Measurements from ENCODE around the gene OPCML.

The OPCML gene

DNA sequence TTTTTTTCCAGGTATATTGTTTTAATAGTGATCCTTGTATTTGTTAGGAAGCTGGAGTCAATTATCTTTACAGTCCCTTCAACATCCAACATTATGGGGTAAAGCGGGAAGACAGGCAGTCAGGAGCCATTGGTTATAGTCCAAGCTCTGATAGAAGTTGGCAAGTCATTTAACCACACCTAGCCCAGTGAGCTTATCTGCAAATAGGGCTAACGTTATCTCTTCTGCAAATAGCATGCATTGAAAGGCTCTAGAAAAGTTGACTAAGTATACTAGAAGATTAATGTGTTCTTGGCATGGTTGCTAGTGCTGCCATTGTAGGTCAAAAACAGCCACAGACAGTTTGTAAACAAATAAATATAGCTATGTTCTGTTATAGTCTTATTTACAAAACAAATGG, 520.7 kb downstream of the OPCML start:
- no peak overlapping the region for H3K4me3 ChIP-seq (ENCODE audit: low read depth, low read length)

DNA sequence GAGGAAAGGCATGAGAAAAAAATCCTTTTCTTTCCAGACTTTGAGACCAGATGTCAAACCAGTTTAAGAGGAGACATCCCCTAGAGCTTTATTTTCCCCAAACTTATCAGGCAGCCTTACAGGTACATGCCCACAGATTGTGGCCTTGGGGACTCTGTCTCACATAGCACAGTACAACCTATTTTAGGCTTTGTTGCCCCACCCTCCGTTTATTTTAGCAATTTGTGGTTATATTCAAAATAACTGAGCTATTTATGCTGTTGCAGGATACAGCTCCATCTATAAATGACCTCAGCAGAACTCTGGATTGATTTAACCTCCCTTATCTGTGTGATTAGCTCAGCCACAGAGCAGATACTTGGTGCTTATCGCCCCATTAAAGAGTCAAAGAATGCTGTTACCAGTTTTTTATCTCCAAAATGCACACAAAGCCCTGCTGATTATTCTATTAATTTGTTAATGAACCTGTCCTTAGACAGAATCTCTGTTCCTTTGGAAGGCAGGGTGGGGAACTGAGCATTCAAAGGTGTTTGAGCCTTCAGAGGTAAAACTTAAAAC, 525.2 kb downstream of the OPCML start:
- no peak overlapping the region for H3K4me3 ChIP-seq (ENCODE audit: low read depth, low read length)

DNA sequence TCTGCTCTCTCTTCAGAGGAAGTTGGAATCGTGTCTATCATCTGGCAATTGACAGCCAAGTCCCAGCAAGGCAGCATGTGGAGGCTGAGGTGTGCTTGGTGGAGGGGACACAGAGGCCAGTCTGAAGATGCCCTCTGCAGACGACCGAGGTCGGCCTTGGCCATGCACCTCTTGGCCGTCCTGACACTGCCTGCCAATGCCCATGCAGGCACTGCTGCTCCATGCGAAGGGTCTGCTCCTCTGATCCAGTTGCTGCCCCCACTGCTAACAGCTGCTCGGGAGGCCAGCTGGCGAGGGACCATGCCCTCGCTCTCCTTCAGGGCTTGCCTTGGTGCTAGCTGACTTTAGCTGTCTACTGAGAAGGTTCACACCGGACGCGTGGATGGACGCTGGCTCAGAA, 527.9 kb downstream of the OPCML start:
- no peak overlapping the region for H3K4me3 ChIP-seq (ENCODE audit: low read depth, low read length)

DNA sequence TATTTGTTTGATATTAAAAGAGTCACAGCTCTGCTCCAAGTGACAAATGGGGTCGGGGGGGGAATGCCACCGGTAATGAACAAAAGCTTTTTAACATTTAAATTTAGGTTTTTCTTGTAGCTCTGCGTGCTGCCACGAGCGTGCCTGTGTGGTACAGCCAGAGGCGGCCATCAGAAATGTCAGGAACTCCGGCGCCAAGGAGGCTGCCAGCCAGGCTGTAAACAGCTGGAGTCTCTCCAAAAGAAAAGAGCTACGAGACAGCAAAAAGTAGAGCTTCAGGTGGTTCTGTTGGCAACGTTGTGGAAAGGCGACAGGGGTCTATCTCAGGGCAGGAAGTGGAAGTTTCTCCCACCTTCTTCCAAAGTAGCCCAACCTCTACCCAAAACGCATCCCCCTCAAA, 532.8 kb downstream of the OPCML start:
- no peak overlapping the region for H3K4me3 ChIP-seq (ENCODE audit: low read depth, low read length)

DNA sequence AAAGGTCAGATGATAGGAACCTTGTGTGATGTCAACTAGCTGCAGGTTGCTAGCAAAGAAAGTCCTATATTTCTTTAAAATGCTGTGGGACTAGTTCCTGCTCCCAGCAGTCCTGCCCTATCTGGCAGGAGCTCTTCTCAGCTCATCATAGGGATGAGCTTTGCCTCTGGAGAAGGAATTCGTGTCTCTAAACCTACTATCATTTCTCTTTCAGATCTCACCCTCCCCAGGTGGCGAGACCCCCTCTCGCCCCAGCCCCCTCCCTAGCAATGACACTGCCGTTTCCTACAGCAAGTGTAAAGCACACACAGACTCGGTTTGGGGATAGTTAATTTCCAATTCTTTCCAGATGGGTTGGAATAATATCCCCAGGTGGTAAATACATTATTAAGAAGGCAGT, 533.3 kb downstream of the OPCML start:
- no peak overlapping the region for H3K4me3 ChIP-seq (ENCODE audit: low read depth, low read length)

DNA sequence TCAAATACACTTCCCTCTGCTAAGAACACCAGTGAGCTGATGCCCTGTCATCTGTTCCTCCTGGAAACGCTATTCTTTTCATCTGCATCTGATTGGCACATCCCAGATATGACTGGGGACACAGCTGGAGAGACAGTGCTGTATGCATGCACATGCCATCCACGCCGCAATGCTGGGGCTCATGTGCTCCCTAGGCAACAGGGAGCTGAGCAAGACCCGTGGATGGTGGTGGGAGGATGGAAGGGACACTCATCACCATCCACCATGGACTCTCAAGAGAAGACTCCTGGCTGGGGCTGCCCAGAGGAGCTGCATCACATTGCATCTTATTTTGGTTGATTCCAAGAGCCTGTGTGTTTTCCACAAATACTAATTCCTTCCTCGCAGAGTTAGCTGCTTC, 534.9 kb downstream of the OPCML start:
- no peak overlapping the region for H3K4me3 ChIP-seq (ENCODE audit: low read depth, low read length)

DNA sequence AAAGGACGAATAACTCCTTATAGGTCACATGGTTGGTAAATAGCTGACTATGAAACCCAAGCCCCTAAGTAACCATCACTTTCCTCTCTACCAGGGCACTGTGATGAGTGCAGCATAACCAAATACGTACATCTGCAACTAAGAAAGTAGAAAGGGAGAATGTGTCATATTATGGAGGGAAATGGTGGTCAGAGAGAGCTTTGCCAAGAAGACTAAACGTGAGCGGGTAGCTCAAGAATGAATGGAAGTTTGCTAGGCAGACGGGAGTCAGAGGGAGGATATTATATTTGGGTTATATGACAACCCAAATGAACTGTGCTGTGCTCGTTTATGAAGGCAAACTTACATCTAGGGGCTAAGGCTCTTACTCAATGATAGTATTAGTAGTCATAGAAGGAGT, 537.3 kb downstream of the OPCML start:
- no peak overlapping the region for H3K4me3 ChIP-seq (ENCODE audit: low read depth, low read length)

DNA sequence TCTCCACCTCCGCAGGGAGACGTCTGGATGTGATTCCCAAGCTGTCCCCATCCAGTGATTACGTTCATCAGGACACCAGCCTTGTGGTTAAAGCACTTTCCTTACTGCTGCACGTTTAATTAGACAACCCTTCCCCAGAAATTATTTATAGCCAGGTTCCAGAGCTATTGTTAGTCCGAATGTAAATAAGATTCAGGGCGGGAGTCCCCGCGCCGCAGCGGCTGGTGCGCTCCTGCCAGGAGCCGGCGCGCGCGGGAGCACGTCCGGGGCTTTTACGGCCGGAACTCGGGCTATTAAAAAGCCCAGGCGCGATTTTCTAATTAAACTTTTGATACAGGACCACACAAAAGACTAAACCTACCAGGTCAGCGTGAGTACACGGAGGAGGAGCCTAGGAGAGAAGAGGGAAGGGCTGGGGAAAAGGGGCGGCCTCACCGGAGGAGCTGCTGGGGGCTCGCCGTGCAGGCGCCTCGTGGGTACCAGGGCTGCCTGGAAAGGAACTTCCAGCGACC, 538.3 kb downstream of the OPCML start:
- H3K4me3 ChIP-seq (ENCODE audit: low read depth, low read length) = no peak overlapping the region

DNA sequence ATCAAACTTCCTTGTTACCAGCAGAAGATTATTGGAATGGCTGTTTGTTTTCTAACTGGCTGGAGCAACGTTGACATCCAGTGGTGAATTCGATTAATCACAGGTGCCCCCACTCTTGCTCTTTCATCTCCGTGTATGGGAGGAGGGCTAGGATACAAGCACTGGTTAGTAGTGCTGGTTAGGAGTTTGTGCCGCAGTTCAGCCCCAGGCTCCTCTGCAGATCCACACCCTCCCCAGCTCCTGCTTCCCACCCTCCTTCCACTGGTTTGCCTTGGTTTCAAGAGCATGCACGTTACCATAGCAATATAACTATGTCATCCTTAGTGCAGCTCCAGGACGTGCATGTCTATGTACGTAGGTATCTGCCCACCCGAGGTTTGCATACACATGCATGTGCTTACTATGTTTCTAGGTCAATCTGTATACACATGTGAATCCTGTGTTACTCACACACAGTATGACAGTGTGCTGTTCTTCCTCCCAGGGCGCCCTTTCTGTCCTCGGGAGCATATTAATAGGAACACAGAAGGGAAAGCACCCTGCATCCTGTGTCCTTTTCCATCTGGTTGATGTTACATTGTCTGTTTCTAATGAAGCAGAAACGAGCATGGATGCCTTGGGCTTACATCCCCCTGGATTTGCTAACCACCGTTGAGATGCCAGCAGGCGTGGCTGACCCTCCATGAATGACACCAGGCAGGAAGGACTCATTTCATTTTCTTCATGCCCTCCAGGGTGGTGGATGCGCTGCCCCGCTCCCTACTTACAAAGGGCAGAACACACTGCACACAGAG, 539.3 kb downstream of the OPCML start:
- H3K4me3 ChIP-seq (ENCODE audit: low read depth, low read length) = no peak overlapping the region

DNA sequence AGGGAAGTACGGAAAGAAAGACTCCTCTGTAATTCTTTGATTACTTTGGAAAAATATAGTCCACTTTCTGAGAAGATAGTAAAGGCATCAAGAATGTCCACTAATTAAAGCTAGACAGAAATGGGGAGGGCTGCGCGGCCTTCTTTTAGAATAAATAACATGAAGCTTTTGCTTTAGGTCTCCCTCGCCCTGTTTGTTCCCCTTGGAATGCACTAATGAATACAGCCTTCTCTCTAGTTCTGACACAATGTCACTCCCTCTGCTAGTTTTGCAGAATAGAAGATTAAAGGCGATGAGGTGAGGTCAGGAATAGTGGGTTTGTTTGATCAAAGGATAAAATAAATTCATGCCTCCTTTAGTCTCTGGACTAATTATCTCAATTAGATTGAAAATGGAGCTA, 543.9 kb downstream of the OPCML start:
- no peak overlapping the region for H3K4me3 ChIP-seq (ENCODE audit: low read depth, low read length)

DNA sequence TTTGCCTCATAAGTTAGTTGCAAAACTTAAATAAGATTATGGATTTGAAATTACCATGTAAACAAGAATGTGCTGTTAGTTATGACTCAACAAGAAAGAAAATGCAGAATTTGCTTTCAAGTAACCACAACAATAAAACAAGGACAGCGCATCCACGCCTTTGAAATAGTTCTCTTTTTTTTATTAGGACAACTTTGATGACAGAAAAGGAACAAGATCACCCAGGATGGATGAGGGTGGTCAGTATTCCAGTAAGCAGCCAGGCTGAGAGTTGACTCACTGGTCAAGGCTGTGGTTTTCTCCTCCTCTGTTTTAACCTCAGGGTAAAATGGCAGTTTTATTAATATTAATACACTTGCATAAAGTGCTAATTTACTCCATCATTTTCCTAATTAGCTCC, 544.4 kb downstream of the OPCML start:
- H3K4me3 ChIP-seq (ENCODE audit: low read depth, low read length) = no peak overlapping the region

DNA sequence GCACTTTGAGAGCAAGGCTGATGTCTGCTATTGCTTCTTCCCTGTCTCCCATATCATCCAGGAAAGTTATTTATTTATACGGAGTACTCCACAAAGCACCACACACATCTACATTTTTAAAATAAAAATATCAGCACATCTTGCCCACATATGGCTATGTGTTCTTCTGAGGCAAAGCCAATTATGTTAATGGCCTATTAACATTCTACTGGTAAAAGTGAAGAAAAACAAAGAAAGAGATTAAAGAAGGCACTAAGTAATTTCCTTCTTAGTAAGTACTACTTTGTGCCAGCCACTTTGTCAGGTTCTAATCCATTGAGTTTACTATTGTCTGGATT, 548.7 kb downstream of the OPCML start:
- no peak overlapping the region for H3K4me3 ChIP-seq (ENCODE audit: low read depth, low read length)

DNA sequence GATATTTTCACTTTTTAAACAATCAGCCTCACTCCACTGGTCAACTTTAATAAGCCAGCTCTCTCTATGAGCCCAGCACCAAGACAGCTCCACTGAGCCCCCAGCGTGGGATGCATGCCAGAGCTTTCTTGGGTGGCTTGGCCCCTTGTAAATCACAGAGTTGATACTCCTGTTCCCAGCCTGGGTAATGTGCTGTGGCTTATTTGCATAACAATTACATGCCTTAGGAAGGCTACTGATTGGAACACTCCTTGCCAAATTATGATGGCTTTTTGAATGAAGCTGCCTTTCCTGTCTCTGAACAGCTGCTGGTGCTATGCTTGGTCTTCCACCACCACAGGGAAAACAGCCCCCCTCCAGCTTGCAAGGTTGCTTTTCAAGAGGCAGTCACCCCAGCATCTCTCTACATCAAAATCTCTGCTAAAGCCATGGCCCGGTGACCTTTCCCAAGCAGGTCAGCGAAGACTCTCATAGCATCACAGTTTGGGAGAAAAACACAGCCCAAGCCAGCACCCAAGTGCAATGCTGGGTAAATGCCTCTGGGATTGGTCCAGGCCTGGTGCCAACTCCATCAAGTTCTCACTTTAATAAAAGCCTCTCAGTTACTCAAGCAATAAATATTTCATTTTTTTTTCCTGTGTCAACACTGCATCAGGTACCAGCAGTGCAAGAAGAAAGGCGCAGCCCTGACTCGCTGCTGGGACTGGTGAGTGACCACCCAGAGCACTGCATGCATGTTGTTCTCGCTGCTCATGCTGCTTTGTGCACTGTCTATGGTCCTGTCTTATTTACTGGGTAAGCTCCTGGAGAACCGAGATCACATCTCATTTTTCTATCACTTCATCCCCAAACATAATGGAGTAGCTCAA, 549.3 kb downstream of the OPCML start:
- H3K4me3 ChIP-seq (ENCODE audit: low read depth, low read length) = no peak overlapping the region

DNA sequence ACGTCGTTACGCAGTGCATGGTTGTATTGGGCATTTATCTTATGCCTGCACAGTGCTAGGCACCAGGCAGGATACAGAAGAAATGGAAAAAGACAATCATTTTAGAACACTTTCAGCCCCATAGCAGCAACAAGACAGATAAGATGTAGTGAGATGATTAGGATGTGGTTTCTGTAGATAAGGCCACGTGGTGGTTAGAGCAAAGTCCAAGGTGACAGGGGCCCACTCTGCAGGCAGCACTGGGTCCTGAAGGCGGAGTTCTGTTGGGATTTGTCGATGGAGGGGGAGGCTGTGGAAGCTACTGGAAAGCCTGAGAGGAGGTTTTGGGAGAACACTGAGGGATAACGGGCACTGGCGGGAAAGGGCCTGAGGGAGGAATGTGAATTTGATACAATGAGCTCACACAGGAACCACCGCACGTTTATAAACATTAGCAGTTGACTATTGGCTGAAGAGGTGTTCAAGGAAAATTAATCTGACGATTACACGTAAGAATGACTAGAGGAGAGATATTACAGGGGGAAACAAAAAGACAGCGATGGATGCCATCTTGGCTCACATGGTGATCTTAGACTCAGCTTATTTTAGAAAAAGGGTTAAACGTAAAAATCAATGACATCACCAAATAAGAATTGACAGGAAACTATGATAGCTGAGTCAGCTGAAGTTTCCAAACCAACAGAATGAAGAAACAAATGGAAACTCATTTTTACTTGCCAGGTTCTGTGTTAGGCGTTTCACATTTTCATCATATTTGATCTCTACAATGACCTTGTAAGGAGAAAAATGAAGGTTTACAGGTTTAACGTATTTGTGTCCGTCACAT, 551.0 kb downstream of the OPCML start:
- no peak overlapping the region for H3K4me3 ChIP-seq (ENCODE audit: low read depth, low read length)

DNA sequence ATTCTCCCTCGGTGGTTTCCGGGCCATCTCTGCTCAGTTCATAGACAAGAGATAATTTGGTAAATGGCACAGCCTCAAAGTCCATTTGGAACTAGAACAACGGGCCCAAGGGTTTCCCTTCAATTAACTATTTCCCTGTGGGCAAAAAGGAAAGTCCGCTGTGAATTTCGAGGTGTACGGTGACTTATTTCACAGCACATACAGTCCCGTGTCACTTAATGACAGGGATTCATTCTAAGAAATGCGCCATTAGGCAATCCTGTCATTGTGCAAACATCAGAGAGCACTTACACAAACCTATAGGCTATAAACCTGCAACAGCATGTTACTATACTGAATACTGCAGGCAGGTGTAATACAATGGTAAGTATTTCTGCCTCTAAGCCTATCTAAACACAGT, 551.6 kb downstream of the OPCML start:
- no peak overlapping the region for H3K4me3 ChIP-seq (ENCODE audit: low read depth, low read length)

DNA sequence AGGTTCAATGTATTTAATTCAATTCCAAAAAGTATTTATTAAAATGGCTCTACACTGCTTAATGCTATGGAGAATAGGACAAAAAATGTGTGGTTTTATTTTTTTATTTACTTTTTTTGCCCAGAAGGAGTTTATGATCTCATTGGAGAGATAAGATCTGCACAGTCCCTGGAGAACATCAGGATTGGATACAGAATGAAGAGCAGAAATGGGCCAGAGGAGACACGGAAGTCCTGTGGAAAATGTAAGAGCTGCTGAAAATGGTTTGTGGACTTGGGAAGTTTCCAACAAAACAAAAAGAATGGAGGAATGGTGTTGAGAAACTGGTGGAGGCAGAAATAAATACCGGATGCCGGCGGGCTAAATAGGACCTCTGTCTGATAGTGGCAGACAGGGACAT, 554.6 kb downstream of the OPCML start:
- H3K4me3 ChIP-seq (ENCODE audit: low read depth, low read length) = no peak overlapping the region

DNA sequence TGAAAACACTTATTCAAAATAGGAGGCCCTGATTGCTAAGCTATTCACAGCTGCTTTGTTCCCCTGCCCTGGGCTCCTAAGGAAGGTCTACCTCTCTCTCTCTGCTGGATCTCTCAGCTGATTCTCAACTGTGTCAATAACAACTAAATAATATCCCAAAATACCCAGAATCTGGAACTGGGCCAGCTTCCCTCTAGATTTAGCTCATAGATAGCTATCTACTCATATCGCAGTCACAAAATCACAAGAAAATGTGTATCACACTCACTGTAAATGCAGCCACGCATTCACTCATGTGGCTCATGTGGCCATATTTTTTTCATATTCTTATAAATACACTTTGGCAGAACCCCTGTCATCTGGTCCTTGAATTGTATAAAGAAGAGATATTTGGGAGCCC, 555.1 kb downstream of the OPCML start:
- H3K4me3 ChIP-seq (ENCODE audit: low read depth, low read length) = no peak overlapping the region

DNA sequence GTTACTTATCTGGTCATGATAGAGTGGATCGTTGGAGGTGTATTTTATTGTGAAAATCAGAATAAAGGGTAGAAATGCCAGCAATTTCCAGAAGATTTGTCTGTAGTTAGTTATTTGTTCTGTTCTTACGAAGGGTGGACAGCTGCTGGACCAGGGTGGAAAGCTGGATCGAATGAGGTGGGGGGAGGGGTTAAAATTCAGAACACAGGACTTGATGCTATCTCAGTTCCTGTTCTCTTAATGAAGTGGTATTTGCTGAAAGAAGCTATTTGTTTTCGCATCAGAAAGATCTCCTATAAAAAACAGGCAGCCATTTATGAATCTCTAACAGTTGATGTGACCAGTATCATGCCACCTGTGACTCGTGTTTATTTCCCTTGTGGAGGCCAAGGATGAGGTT, 556.2 kb downstream of the OPCML start:
- no peak overlapping the region for H3K4me3 ChIP-seq (ENCODE audit: low read depth, low read length)

DNA sequence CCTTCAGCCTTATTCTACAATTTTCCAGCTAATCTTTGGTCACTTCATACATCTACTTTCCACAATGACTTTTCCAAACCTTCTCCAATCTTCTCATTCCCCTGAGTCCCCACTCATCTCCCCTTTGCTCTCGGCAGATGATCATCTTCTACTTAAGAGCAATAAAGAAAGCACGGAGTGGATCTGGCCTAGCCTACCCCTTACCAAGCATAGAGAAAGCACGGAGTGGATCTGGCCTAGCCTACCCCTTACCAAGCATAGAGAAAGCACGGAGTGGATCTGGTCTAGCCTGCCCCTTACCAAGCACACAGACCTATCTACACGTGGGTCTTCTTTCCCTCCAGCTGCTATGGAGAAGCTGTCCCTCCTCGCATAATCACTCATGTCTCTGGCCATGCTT, 558.6 kb downstream of the OPCML start:
- no peak overlapping the region for H3K4me3 ChIP-seq (ENCODE audit: low read depth, low read length)

DNA sequence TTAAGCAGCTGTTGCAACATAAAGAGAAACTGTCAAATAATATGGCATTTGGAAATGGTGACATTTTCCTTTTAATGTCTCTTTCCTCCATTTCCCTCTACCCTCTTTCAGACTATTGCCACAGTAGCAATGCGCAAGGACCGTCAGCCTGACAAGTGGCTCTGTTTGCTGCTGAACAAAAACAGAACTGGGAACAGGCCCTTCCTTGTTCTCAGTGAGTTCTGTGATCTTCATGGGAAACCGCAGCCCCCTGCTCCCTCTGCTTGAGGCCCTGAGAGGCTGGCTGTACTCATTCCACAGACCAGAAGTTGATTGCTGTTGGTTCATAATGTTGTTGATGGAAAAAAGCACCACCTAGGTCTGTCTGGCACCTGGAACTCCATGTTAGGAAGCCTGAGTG, 559.7 kb downstream of the OPCML start:
- H3K4me3 ChIP-seq (ENCODE audit: low read depth, low read length) = no peak overlapping the region

DNA sequence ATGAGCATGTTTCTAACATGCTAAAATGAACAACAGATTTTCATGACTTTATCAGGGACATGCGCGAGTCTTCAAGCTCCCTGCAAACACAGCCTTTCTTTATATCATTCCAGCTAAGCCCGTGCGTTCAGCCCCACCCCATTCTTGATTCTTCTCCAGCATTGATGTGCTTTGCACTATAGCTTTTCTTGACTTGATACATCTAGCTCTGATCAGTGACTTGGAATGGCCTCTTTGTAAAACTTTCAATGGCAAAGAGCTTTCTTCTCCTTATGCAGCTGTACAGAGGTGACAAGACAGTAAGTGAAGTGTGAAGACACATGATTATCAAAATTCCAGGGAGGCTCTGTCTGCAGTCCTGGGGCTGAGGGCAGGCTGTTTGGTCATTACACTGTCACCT, 561.0 kb downstream of the OPCML start:
- no peak overlapping the region for H3K4me3 ChIP-seq (ENCODE audit: low read depth, low read length)

Data from iPS-11a (cell line).